Mesodermal cell (in vitro differentiated cells): Measurements from ENCODE around the gene MAGI3. TPM values are rescaled to one million over a fixed set of nuclear protein-coding genes. Genes with fewer than 3 reads are reported as not detected.
A peak's percentile ranks its signal among the peaks of the same experiment; 100 is the strongest.

Experiments
- H3K27ac ChIP-seq: 2 replicates; pipeline ENCODE4 v1.7.0; 2013; ENCODE audit warnings: mild to moderate bottlenecking, low read depth, low read length, moderate library complexity; ENCODE audit not compliant: severe bottlenecking
- H3K36me3 ChIP-seq: 2 replicates; pipeline ENCODE4 v1.7.1; 2013; ENCODE audit warnings: mild to moderate bottlenecking, low read length, moderate library complexity; ENCODE audit not compliant: control insufficient read depth, insufficient read depth
- H3K4me1 ChIP-seq: one replicate; pipeline ENCODE4 v1.7.1; 2013; ENCODE audit warnings: mild to moderate bottlenecking, low read length; ENCODE audit not compliant: insufficient read depth, control insufficient read depth, poor library complexity, severe bottlenecking
- H3K4me3 ChIP-seq: 2 replicates; pipeline ENCODE4 v1.7.0; 2013; ENCODE audit warnings: low read length, control low read depth, mild to moderate bottlenecking; ENCODE audit not compliant: insufficient read depth, poor library complexity, severe bottlenecking; ENCODE audit errors: extremely low read depth
- H3K9me3 ChIP-seq: 2 replicates; pipeline ENCODE4 v1.7.1; 2013; ENCODE audit warnings: mild to moderate bottlenecking, low read length, moderate library complexity; ENCODE audit not compliant: control insufficient read depth
- WGBS, 2 experiments: methylation state at CpG; one replicate each; pipeline ENCODE4 v1.1.5; 2013; ENCODE audit warnings: missing lambda C conversion rate in 2 of 2; ENCODE audit not compliant: insufficient coverage in 2 of 2; 5-methylcytosine and 5-hydroxymethylcytosine counted together
- polyA plus RNA-seq, 2 experiments: library from polyadenylated mRNA; stranded (reverse); fragments of 50-300 nt; gene quantifications; one replicate each; pipeline ENCODE4 v1.2.3, GENCODE V29; 2013

MAGI3 gene
- 8.6 TPM for polyA plus RNA-seq (2013, experiment 1 of 2)
- 9.0 TPM for polyA plus RNA-seq (2013, experiment 2 of 2)

GRCh38 chr1:113389953-113390834 is at the start of gene MAGI3:
MAGI3 (plus strand) TSS chr1:113390515; CDS start chr1:113391034, 519 bp downstream.
- no peaks in the 10 kb centered on the region for H3K9me3 ChIP-seq
- peak within 1 kb of the TSS; percentile 77 for H3K27ac ChIP-seq
- WGBS, 2 experiments = 0% methylated on average over 44 to 58 of the region's 89 CpGs
- peaks cover 8% of the 10 kb centered on the region for H3K4me1 ChIP-seq
- H3K36me3 ChIP-seq = no peaks in the 10 kb centered on the region
- peak within 1 kb of the TSS; percentile 83 for H3K4me3 ChIP-seq

GRCh38 chr1:113353580-113353979 is 36.7 kb upstream of the MAGI3 start:
- no peak overlapping the region for H3K27ac ChIP-seq
- WGBS, 2 experiments = no CpG with 5 or more reads among the region's 2 CpGs
- no peaks in the 10 kb centered on the region for H3K9me3 ChIP-seq
- no peak overlapping the region for H3K4me3 ChIP-seq
- H3K4me1 ChIP-seq = no peaks in the 10 kb centered on the region
- no peaks in the 10 kb centered on the region for H3K36me3 ChIP-seq

- WGBS, 2 experiments = 85 to 100% methylated on average over 1 to 2 of the region's 3 CpGs
Measured at GRCh38 chr1:113363935-113364334, 26.4 kb upstream of the MAGI3 start.

GRCh38 chr1:113369040-113369439 is 21.3 kb upstream of the MAGI3 start:
- Histone ChIP-seq H3K4me3 (no peak overlapping the region), H3K27ac (no peak overlapping the region), H3K4me1 (no peaks in the 10 kb centered on the region), H3K36me3 (no peaks in the 10 kb centered on the region), H3K9me3 (no peaks in the 10 kb centered on the region)

More at GRCh38 chr1:113363935-113364334, 26.4 kb upstream of the MAGI3 start:
- Histone ChIP-seq H3K27ac (no peak overlapping the region), H3K36me3 (no peaks in the 10 kb centered on the region), H3K4me1 (no peaks in the 10 kb centered on the region), H3K4me3 (no peak overlapping the region), H3K9me3 (no peaks in the 10 kb centered on the region)

GRCh38 chr1:113369699-113370098 is 20.6 kb upstream of the MAGI3 start:
- no peaks in the 10 kb centered on the region for H3K36me3 ChIP-seq

GRCh38 chr1:113370868-113371267 is 19.4 kb upstream of the MAGI3 start:
- no peak overlapping the region for H3K27ac ChIP-seq
- H3K36me3 ChIP-seq = no peaks in the 10 kb centered on the region
- 92 to 100% methylated on average over 2 of the region's 3 CpGs for WGBS, 2 experiments
- no peaks in the 10 kb centered on the region for H3K4me1 ChIP-seq
- H3K4me3 ChIP-seq = no peak overlapping the region
- H3K9me3 ChIP-seq = no peaks in the 10 kb centered on the region

More at GRCh38 chr1:113369699-113370098, 20.6 kb upstream of the MAGI3 start:
- Histone ChIP-seq H3K4me3 (no peak overlapping the region), H3K27ac (no peak overlapping the region), H3K9me3 (no peaks in the 10 kb centered on the region), H3K4me1 (no peaks in the 10 kb centered on the region)
- 80 to 100% methylated on average over 1 of the region's 1 CpG for WGBS, 2 experiments

GRCh38 chr1:113372546-113372945 is 17.8 kb upstream of the MAGI3 start:
- no peaks in the 10 kb centered on the region for H3K4me1 ChIP-seq
- H3K36me3 ChIP-seq = no peaks in the 10 kb centered on the region
- H3K27ac ChIP-seq = no peak overlapping the region
- no peak overlapping the region for H3K4me3 ChIP-seq
- WGBS, 2 experiments = 100% methylated on average over 1 of the region's 2 CpGs; no CpG with 5 or more reads in 1 of the 2 experiments
- H3K9me3 ChIP-seq = no peaks in the 10 kb centered on the region

GRCh38 chr1:113373644-113374043 is 16.7 kb upstream of the MAGI3 start:
- Histone ChIP-seq H3K27ac (no peak overlapping the region), H3K4me1 (no peaks in the 10 kb centered on the region), H3K36me3 (no peaks in the 10 kb centered on the region), H3K9me3 (no peaks in the 10 kb centered on the region), H3K4me3 (no peak overlapping the region)

- Histone ChIP-seq H3K9me3 (no peaks in the 10 kb centered on the region), H3K27ac (no peak overlapping the region), H3K4me3 (no peak overlapping the region)
Measured at GRCh38 chr1:113375878-113376277, 14.4 kb upstream of the MAGI3 start.

GRCh38 chr1:113380075-113380474 is 10.2 kb upstream of the MAGI3 start:
- Histone ChIP-seq H3K4me3 (no peak overlapping the region), H3K27ac (no peak overlapping the region), H3K9me3 (no peaks in the 10 kb centered on the region), H3K36me3 (no peaks in the 10 kb centered on the region), H3K4me1 (no peaks in the 10 kb centered on the region)
- 100% methylated on average over 3 of the region's 3 CpGs; no CpG with 5 or more reads in 1 of the 2 experiments for WGBS, 2 experiments

More at GRCh38 chr1:113375878-113376277, 14.4 kb upstream of the MAGI3 start:
- 83 to 89% methylated on average over 2 to 3 of the region's 5 CpGs for WGBS, 2 experiments
- Histone ChIP-seq H3K36me3 (no peaks in the 10 kb centered on the region), H3K4me1 (no peaks in the 10 kb centered on the region)

GRCh38 chr1:113388017-113388620 is 2.2 kb upstream of the MAGI3 start:
- Histone ChIP-seq H3K4me3 (no peak overlapping the region), H3K4me1 (peaks cover 8% of the 10 kb centered on the region), H3K9me3 (no peaks in the 10 kb centered on the region), H3K36me3 (no peaks in the 10 kb centered on the region), H3K27ac (no peak overlapping the region)
- 80 to 100% methylated on average over 1 of the region's 1 CpG for WGBS, 2 experiments
